ENCODE results near the gene TENM4.

The TENM4 gene

GRCh38 chr11:79461666-79462645 is 21.1 kb upstream of the TENM4 start:
- DNase-seq (ENCODE audit: low read depth, low spot score), result no peak
- ChIA-PET CTCF (interaction anchor here (0.7 to 3.1 kb wide), 12 partner anchors 10 to 42 kb away, joined by 3 to 11 read pairs (median 4); no protein-coding TSS in a partner anchor), POLR2A (no interaction called here)
- no peak overlapping the region for H3K4me3 ChIP-seq (ENCODE audit: low read depth, low read length)
- TF ChIP-seq CTCF (IDR thresholded peaks at IDR 0.05; ENCODE audit: insufficient read depth, low read length, missing control alignments), result no peak

GRCh38 chr11:79461144-79461543 is 20.3 kb upstream of the TENM4 start:
- POLR2A ChIA-PET, result no interaction called here
- DNase-seq (ENCODE audit: low read depth, low spot score), result no peak
- CTCF ChIA-PET, result interaction anchor here (0.7 to 3.1 kb wide), 9 partner anchors 9 to 33 kb away, joined by 3 to 11 read pairs (median 4); no protein-coding TSS in a partner anchor
- TF ChIP-seq CTCF (IDR thresholded peaks at IDR 0.05; ENCODE audit: insufficient read depth, low read length, missing control alignments), result peak; percentile 63
- no peak overlapping the region for H3K4me3 ChIP-seq (ENCODE audit: low read depth, low read length)

- TF ChIP-seq CTCF (IDR thresholded peaks at IDR 0.05; ENCODE audit: insufficient read depth, low read length, missing control alignments), result no peak
- DNase-seq (ENCODE audit: low read depth, low spot score), result no peak
- CTCF ChIA-PET, result interaction anchor here (0.8 to 1.2 kb wide), 3 partner anchors 13 to 34 kb away, joined by 3 to 4 read pairs (median 3); no protein-coding TSS in a partner anchor
- no peak overlapping the region for H3K4me3 ChIP-seq (ENCODE audit: low read depth, low read length)
- POLR2A ChIA-PET, result interaction anchor here (0.8 kb wide), 1 partner anchor 18 kb away, joined by 3 read pairs; the partner anchor contains the start of gene TENM4
Observed at GRCh38 chr11:79458709-79459108, 17.9 kb upstream of the TENM4 start.

GRCh38 chr11:79456501-79456900 is 15.7 kb upstream of the TENM4 start:
- ChIA-PET CTCF (interaction anchor here (1.5 to 4.5 kb wide), 3 partner anchors 16 to 811 kb away, joined by 4 to 20 read pairs (median 7); partner anchors contain the start of gene TENM4), POLR2A (interaction anchor here (1.1 kb wide), 1 partner anchor 15 kb away, joined by 3 read pairs; no protein-coding TSS in a partner anchor)
- TF ChIP-seq CTCF (IDR thresholded peaks at IDR 0.05; ENCODE audit: insufficient read depth, low read length, missing control alignments), result no peak
- no peak for DNase-seq (ENCODE audit: low read depth, low spot score)
- no peak overlapping the region for H3K4me3 ChIP-seq (ENCODE audit: low read depth, low read length)

GRCh38 chr11:79453617-79454016 is 12.8 kb upstream of the TENM4 start:
- POLR2A ChIA-PET, result no interaction called here
- no peak for DNase-seq (ENCODE audit: low read depth, low spot score)
- CTCF ChIA-PET, result interaction anchor here (1.0 to 2.5 kb wide), 3 partner anchors 8 to 40 kb away, joined by 3 to 9 read pairs (median 4); partner anchors contain the start of gene TENM4
- no peak for TF ChIP-seq CTCF (IDR thresholded peaks at IDR 0.05; ENCODE audit: insufficient read depth, low read length, missing control alignments)
- H3K4me3 ChIP-seq (ENCODE audit: low read depth, low read length), result no peak overlapping the region

- ChIA-PET CTCF (interaction anchor here (0.9 kb wide), 1 partner anchor 12 kb away, joined by 3 read pairs; no protein-coding TSS in a partner anchor), POLR2A (no interaction called here)
- no peak for DNase-seq (ENCODE audit: low read depth, low spot score)
- H3K4me3 ChIP-seq (ENCODE audit: low read depth, low read length), result no peak overlapping the region
- TF ChIP-seq CTCF (IDR thresholded peaks at IDR 0.05; ENCODE audit: insufficient read depth, low read length, missing control alignments), result no peak
Observed at GRCh38 chr11:79449040-79449439, 8.2 kb upstream of the TENM4 start.
